Erythroblast (primary cell): Measurements from ENCODE around the gene PPP1R10.

Experiments used
- GATA1 ChIP-seq: IDR thresholded peaks from 2 replicates; pipeline ENCODE4 v1.6.1; 2011; ENCODE audit warnings: low read depth, mild to moderate bottlenecking, control low read depth, low read length, moderate library complexity
- POLR2A ChIP-seq: IDR thresholded peaks from 2 replicates; pipeline ENCODE4 v1.6.1; 2011; ENCODE audit warnings: mild to moderate bottlenecking, low read length

- peak; percentile 64 for TF ChIP-seq POLR2A
- no peak for TF ChIP-seq GATA1
Measured at GRCh38 chr6:30612687-30613248, 4.3 kb downstream of the PPP1R10 start.
